Measurements from ENCODE around the gene PRCC. TPM values are rescaled to one million over a fixed set of nuclear protein-coding genes. Genes with fewer than 3 reads are reported as not detected.

The PRCC gene
- total RNA-seq, 1 experiment from 2014 or later = 61.2 TPM

DNA sequence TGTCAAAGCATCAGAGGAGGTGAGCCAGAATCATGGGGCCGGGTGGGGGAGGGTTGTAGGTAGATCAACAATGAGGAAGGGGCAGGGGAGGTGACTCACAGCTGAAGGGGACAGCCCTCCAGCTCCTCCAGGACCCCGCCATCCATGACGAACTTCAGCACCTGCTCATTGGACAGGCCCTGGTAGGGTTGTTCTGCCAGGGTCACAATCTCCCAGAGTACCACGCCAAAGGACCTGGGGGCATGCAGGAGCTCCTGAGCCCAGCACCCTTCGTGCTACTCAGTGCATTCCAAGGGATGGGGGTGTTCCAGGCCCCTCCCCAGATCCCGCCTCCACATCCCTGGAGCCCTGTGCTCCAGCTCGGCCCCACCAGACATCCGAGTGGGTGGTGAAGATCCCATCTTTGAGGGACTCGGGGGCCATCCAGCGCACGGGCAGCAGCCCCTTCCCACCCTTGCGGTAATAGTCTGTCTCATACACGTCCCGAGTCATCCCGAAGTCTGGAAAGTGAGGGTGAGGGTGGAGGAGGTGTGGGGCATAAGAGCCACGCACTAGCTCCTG, 74.0 kb downstream of the PRCC start:
- no peak for DNase-seq (ENCODE audit: low spot score)

DNA sequence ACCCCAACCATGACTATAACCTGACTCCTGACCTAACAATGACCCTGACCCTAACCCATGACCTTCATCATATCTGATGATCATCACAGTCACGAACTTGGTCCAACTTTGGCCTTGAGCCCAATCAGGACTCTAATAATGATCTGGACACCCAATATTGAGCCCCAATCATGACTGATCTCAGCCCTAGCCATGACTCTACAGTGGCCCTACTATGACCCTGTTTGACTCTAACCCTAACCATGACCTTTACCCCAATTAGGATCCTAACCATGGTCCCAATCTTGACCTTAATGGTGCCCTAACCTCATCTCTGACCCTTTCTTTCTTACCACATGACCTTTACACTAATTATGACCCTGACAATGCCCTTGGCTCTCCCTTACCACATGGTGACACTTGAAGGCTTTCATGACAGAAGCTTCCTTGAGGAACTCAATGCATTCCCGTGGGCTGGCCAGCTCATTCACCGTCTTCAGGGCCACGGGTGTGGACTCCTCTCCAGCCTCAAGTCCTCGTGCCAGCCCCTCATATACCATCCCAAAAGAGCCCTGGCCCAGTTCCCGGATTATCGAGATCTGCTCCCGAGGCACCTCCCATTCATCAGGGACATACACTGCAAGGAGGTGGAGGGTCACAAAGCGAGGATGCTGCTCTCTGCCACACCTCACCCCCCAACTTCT, 75.4 kb downstream of the PRCC start:
- no peak for DNase-seq (ENCODE audit: low spot score)

DNA sequence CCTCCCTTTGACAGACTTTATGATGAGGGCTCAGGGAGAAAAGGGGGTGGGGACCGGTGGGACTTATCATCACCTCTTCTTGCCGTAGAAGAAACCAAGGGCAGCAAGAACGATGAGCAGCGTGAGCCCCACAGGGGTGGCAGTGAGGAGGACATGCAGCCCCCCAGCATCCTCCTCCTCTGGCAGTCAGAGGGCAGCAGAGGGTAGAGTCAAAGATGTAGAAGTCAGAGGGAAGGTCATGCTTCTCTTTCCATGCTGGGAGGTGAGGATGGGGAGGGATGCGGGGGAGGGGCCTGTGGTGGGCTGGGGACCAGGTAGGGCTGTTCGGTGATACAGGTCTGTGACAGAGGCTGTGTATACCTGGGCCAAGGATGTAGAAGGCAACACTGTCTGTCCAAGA, 76.8 kb downstream of the PRCC start:
- DNase-seq (ENCODE audit: low spot score) = no peak

DNA sequence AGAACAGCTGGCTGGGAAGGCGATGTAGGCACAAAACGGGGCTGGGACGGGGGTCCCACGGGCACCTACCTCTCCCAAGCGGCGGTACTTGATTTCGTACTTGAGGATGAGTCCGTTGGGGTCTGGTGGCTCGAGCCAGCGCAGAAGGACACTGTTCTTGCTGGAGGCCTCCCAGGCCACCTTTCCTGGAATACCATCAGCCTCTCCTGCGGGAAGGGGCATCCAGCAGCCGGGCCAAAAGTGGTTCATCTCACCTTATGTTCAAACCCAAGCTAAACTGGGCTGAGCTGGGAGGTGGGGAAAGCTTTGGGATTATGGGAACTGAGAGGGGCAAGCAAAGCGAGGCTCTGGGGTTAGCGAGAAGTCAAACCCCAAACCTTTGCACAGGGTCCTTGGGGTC, 77.3 kb downstream of the PRCC start:
- no peak for DNase-seq (ENCODE audit: low spot score)

DNA sequence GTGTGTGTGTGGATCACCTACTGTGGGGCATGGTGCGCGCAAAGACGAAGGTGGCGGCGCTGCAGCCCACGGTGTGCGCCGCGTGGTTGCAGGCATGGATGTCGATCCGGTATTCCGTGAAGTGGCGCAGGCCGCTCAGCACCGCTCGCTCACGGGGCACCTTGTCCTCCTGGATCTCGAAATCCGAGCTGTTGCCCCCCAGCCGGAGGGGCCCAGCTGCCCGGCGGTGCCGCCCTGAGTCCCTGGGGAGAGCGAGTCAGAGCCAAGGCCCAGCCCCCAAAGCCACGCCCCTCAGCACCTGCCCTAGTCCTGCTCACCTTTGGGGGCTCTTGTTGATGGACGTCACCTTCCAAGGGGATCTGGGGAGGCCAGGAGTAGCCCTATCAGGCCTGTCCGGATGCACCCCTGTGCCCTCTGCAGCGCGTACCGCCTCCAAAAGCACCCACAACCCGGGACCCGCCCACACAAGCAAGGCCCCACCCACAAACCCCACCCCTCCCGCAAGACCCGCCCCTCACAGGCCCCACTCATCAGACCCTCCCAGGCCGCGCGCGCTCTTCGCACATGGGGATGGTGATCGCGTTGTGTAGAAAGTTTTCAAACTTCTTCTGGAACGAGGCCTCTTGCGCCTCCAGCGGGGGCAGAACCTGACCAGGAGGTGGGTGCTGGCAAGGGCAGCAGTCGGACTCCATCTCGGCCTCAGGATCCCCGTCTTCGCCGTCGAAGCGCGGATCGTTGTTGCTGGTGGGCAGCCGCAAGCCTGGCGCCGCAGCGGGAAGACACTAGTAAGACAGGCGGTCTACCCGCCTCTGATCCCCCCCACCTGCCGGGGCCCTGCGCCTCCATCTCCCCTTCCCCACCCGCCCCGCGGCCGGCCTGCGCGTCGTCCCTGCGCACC, 78.0 kb downstream of the PRCC start:
- no peak for DNase-seq (ENCODE audit: low spot score)

DNA sequence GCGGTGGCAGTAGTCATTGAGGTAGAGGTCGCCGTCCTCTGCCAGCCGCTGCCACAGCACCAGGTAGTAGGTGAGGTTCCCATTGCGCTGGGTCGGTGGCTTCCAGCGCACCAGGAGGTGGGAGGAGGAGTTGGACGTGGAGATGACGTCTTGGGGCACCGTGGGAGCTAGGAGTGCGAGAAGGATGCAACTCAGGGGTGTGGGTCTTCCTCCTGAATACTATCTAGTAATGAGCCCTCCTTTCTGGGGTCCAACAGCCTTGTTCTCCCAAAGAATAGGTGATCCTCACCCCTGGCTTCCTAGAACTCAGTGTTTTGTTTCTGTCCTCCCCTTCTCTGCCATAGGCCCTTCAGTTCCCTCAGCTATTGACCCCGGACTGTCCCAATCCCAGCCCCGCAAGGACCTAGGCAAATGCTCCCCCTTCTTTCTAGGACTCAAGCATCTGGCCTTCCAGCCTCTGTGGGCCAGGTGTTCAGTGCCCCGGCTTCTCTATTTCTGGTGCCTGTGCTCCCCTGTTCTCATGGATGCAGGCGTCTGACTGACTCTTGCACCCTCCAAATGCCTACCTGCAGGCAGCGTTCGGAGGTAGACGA, 78.7 kb downstream of the PRCC start:
- DNase-seq (ENCODE audit: low spot score) = no peak

DNA sequence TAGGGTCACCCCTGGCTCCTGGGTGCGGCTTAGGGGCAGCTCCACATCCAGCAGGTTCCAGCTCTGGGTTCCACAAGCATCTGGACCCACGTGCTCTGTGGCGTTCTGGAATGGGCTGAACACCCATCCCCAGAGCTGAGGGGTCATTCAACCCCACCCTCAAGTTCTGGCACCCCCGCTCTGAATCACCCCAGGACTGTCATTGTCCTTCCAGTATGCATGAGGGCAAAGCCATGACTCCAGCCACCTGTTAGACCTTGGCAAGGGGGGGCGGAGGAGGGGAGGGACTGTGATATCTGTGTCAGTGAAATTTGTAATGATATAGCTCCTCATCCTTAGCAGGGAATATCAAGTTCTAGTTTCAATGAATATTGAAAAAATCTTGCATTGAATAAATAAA, 79.3 kb downstream of the PRCC start:
- no peak for DNase-seq (ENCODE audit: low spot score)

DNA sequence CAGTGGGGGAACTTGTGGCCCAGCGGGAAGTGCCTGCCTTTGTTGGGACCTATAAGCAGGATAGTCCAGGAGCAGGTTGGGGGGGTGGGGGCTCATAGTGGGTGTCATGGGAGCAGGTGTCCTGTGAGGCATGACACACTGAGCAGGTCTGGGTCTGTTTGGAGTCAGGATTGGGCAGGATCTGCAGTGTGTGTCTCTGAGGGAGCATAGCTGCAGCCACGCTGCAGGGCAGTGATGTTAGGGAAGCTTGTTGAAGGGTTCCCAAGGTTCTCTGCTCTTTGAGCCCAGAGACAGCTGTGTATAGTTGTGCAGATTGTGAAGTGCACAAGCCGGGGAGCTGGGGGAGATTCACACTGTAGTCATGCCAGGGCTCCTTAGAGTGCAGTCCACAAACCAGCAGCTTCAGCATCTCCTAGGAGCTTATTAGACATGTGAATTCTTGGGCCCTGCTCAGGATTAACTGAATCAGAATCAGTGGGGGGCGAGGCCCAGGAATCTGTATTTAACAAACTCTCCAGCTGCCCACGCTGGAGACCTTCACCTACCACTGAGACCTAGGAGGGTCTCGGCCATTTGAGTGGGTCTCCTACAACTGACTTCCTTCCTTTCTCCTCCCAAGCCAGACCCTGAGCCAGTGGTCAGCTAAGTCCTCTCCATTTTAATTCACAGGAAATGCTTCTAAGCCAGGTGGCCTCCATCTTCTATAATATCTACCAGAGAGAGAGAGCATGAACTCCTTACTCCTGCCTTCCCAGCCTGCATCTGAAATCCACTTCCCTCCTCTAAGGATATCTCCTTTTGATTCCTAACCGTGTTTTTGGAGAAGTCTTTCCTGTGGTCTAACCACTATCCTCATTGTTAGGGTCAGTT, 80.5 kb downstream of the PRCC start:
- no peak for DNase-seq (ENCODE audit: low spot score)

DNA sequence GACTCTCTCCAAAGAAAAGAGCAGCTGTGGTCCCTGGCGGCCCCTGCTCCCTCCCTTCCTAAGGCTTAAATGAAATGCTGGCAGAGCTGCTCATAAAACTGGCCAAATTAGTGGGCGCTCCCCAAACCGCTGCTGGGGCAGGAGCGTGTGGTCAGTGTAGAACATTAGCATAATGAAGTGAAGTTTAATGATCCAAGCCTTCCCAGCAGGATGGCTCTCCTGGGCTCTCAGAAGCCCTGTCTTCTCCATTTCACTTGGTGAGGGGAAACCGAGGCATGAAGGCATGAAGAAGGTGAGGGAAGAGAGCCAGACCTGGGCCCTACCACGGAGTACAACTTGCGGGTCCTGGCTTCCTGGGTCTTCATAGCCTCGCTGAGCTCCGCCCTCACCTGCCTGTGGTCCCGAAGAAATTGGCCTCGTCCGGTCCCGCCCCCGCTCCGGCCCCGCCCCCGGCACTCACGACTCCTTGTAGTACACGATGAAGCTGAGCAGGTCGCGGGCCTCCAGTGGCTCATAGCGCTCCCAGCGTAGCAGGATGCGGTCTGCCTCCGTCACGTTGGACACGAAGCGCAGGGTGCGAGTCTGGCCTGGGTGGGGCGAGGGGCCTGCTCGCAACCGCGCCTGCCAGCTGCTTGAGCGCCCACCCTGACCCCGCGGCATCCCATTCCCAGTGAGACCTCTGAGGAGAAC, 81.3 kb downstream of the PRCC start:
- no peak for DNase-seq (ENCODE audit: low spot score)

DNA sequence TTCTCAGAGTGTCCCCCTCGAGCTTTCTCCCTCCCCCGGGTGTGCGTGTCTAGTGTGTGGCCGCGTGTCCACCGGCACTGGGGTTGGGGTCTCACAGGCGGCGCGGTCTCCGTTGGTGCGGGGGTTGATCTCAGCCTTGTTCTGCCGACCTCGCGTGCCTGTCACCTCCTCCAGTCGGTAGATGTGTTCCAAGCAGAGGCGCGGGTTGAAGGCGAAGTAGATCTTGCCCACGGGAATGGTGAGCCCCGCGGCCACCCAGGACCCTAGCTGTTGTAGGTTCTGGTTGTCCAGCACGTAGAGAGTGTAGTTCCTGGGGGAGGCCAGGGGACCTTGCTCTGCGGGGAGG, 81.8 kb downstream of the PRCC start:
- DNase-seq (ENCODE audit: low spot score) = no peak

Other genes with a start within 250 kb of the PRCC start
- gene IQGAP3, start 195.0 kb upstream of the PRCC start, total RNA-seq (2014; rRNA removed; shearing (Covaris generic)) = 55.3 and 61.7 TPM in 2 replicates
- gene TTC24, start 187.8 kb upstream of the PRCC start, total RNA-seq (2014; rRNA removed; shearing (Covaris generic)) = not detected in 2 replicates
- 206 and 220 TPM in 2 replicates for gene NAXE, start 175.8 kb upstream of the PRCC start, total RNA-seq (2014; rRNA removed; shearing (Covaris generic))
- 19.4 and 28.8 TPM in 2 replicates for gene GPATCH4, start 166.1 kb upstream of the PRCC start, total RNA-seq (2014; rRNA removed; shearing (Covaris generic))
- gene HAPLN2, start 148.1 kb upstream of the PRCC start, total RNA-seq (2014; rRNA removed; shearing (Covaris generic)) = 0.10 TPM in 1 of 2 replicates, not detected in the other
- not detected in 2 replicates for gene BCAN, start 125.4 kb upstream of the PRCC start, total RNA-seq (2014; rRNA removed; shearing (Covaris generic))
- 0.31 and 0.44 TPM in 2 replicates for gene NES, start 90.1 kb upstream of the PRCC start, total RNA-seq (2014; rRNA removed; shearing (Covaris generic))
- gene CRABP2, start 62.0 kb upstream of the PRCC start, total RNA-seq (2014; rRNA removed; shearing (Covaris generic)) = 289 and 312 TPM in 2 replicates
- gene METTL25B, start 39.1 kb upstream of the PRCC start, total RNA-seq (2014; rRNA removed; shearing (Covaris generic)) = 30.0 and 30.3 TPM in 2 replicates
- 30.8 and 33.2 TPM in 2 replicates for gene ISG20L2, start 38.8 kb upstream of the PRCC start, total RNA-seq (2014; rRNA removed; shearing (Covaris generic))
- 111 and 115 TPM in 2 replicates for gene MRPL24, start 26.4 kb upstream of the PRCC start, total RNA-seq (2014; rRNA removed; shearing (Covaris generic))
- 490 and 566 TPM in 2 replicates for gene HDGF, start 15.9 kb upstream of the PRCC start, total RNA-seq (2014; rRNA removed; shearing (Covaris generic))
- 5.4 and 11.3 TPM in 2 replicates for gene SH2D2A, start 49.3 kb downstream of the PRCC start, total RNA-seq (2014; rRNA removed; shearing (Covaris generic))
- gene INSRR, start 91.6 kb downstream of the PRCC start, total RNA-seq (2014; rRNA removed; shearing (Covaris generic)) = 0.03 TPM in 1 of 2 replicates, not detected in the other
- gene NTRK1, start 93.3 kb downstream of the PRCC start, total RNA-seq (2014; rRNA removed; shearing (Covaris generic)) = not detected in 2 replicates
- gene PEAR1, start 126.2 kb downstream of the PRCC start, total RNA-seq (2014; rRNA removed; shearing (Covaris generic)) = 1.2 and 1.4 TPM in 2 replicates
- not detected in 2 replicates for gene LRRC71, start 153.1 kb downstream of the PRCC start, total RNA-seq (2014; rRNA removed; shearing (Covaris generic))

All from HT-29 (cell line).